Loucy (cell line): ENCODE data around the gene UBTF.

Experiments used
- CTCF ChIP-seq: fragments of 200-600 bp; sonication (generic); conservative IDR thresholded peaks from 2 replicates; pipeline ENCODE4 v1.5.1; 2014; ENCODE audit warnings: mild to moderate bottlenecking, antibody characterized with exemption, low read length
- EZH2phosphoT487 ChIP-seq: fragments of 200-600 bp; IDR thresholded peaks from 2 replicates; pipeline ENCODE4 v1.6.1; 2018; ENCODE audit warnings: antibody characterized with exemption, mild to moderate bottlenecking, moderate library complexity, borderline replicate concordance

- no peak for TF ChIP-seq CTCF
- TF ChIP-seq EZH2phosphoT487 = no peak
Measured at GRCh38 chr17:44247440-44247841, 28.0 kb upstream of the UBTF start.
